GM12872 (cell line): ENCODE data around the gene TMEM54.

Experiments
- CTCF ChIP-seq: IDR thresholded peaks from 3 replicates; pipeline ENCODE4 v1.5.1; 2011; ENCODE audit warnings: low read depth, mild to moderate bottlenecking, low read length, moderate library complexity; ENCODE audit not compliant: insufficient read depth

Gene TMEM54

DNA sequence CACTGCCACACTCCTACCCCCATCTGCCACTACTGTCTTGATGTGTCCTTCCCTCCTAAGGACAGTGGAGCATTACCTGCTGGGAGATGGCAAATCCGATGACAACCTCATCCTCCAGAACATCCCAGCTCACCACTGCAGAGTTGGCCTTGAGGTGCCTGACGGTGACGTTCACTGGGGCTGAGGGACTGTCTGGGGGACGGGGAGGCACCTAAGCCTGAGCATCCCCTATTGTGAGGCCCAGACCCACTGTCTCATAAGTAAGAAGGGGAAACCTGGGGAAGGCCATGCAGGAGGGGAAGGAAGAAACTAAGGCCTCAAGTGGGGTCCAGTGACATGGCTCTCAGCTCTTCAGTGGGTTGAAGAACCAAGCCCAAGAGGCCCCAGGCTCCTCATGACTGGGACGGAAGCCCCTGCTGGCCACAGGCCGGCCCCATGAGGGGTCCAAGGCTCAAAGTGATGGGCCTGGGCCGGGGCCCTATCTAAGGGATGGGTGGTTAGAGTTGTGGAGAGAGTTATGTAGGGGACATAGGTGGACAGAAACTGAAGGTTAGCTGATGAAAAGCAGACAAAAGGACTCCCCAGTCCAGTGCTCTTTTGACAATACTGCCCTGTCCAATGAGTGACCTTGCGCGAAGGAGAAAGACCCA is 32.3 kb downstream of the TMEM54 start:
- no peak for TF ChIP-seq CTCF

DNA sequence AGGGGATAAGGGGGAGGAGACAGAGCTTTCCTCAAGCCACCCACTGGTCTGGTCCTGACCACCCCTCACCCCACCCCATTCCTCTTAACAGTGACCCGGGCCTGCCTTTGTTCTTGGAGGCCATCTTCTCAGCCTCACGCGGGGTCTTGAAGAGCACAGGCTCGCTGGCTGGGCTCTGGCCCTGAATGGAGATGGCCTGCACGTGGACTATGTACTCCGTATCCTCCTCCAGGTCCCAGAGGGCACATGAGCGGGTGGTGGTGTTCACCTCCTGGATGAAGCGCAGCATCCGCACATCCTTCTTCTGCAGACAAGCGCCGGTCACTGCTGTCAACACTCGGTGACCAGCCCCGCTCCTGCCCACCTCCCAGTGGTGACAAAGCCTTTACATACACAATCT is 33.1 kb downstream of the TMEM54 start:
- no peak for TF ChIP-seq CTCF

DNA sequence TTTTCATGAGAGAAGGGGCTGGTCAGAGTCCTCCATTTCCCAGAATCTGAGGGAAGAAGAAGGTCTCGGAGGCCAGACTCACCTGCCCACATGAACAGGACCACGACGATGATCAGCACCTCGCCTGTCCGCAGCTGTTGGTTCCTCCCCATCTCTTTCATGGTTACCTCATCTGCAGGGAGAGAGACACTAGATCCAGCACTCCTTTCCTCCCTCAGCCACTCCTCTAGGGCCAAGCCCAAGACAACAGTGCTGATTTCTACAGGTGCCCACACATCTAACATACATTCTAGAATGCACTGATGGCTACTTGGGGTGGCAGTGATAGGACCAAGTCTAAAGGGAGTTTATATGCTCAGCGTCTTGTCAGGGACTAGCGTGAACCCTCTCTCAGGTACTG is 33.5 kb downstream of the TMEM54 start:
- TF ChIP-seq CTCF: no peak

- no peak for TF ChIP-seq CTCF
These were observed 34.0 kb downstream of the TMEM54 start for GRCh38 chr1:32867151-32867550.

- no peak for TF ChIP-seq CTCF
These were observed 35.4 kb downstream of the TMEM54 start for GRCh38 chr1:32865639-32866405.

GRCh38 chr1:32864375-32865019 is 36.7 kb downstream of the TMEM54 start:
- TF ChIP-seq CTCF: no peak

- TF ChIP-seq CTCF: no peak
These were observed 37.3 kb downstream of the TMEM54 start for GRCh38 chr1:32863881-32864245.
